Cardiac fibroblast (primary cell): ENCODE data around the gene ZNF438.

Source experiments
- DNase-seq, 2 donors: peaks; one replicate each; pipeline versions ENCODE4 v3.0.0 to v3.0.0-alpha.2; 2010; ENCODE audit warnings: low read depth in 2 of 2
- H3K4me3 ChIP-seq, 2 donors: replicated peaks in 1 of 2; 1 replicate in 1 of 2; 2 replicates in 1 of 2; pipeline ENCODE4 v1.5.1; 2011; ENCODE audit warnings: low read depth in 2 of 2, low read length in 2 of 2, mild to moderate bottlenecking in 2 of 2, moderate library complexity in 1 of 2
- CTCF ChIP-seq: IDR thresholded peaks from one replicate; pipeline ENCODE4 v1.5.1; 2011; ENCODE audit warnings: low read depth, mild to moderate bottlenecking, low read length, inconsistent platforms

ZNF438 gene

DNA sequence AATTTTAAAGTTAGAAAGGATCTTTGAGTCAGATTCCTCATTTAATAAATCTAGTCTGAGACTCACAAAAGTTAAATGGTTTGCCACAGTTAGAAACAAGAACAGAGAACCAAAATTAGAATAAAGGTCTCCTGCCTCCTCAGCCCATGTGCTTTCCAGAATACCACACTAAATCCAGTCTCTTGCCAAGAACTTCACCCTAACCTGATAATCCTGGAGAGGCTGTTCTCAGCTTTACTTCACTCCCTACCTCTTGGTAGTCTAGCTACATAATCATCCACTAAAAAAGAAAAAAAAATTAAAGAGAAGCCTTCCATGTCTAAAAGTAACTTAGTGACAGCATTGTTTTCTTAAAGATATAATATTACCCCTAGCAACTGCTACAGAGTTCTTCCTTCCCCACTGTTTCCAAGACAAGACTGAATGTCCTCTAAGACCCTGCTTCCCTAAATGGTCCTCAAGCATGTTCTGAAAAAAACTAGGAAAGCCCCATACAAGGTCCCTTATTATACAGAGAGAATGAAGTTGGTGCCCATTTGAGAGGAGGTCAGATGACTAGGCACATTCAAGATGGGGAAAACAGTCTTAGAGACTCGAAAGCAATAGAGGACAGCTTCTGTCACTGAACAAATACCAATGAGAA lies 56.8 kb downstream of the ZNF438 start:
- peak in 1 of 2 donors; percentile 79 for DNase-seq
- TF ChIP-seq CTCF = no peak
- no peak overlapping the region for H3K4me3 ChIP-seq

DNA sequence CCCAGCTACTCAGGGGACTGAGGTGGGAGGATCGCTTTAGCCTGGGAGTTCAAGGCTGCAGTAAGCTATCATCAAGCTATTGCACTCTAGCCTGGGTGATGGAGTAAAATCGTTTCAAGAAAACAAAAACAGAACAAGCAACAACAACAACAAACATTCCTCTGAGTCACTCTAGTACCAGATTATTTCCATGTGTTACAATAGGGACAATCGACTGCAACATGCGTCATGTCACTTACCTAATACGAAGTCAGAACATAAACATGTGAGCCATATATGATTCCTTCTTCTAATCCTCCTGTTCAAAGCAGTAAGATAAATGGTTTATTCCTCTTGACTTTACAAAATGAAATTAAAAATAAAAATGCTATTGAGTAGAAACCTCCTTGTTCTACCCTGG lies 57.3 kb downstream of the ZNF438 start:
- no peak for TF ChIP-seq CTCF
- DNase-seq = peak in 1 of 2 donors; percentile 45
- no peak overlapping the region for H3K4me3 ChIP-seq

- TF ChIP-seq CTCF = no peak
- DNase-seq = no peak
- no peak overlapping the region for H3K4me3 ChIP-seq
Measured at GRCh38 chr10:30973737-30974136, 57.9 kb downstream of the ZNF438 start.

DNA sequence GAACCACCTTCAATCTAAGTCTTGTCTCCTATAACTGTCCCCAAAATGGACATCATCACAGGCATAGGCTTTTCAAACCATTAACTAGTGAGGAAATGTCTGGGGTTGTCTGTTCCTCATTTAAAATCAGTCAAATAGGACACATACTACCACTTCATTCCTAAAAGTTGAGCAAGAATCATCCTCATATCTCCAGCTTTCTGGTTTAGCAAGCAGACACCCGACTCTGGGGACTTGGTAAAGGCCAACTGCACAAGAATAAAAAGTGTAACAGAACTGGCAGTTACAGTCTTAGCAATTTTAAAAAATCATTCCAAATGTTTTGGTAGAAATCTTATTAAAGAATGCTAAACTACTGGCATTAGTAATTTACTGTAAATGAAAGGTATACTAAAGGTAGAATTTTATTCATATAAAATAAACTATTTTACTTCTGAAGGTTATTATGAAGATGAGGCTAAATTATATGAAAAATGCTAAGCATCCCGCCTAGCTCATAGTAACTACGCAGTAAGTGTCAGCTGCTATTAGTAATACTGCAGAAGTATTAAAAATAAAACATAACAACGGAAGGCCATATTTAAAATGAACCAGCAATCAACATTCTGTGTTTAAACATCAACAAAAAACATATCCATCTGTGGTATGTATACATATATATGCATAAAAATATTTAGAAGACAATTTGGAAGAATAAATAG lies 60.8 kb downstream of the ZNF438 start:
- no peak for TF ChIP-seq CTCF
- DNase-seq = peak; percentile 66 to 70
- H3K4me3 ChIP-seq = no peak overlapping the region

DNA sequence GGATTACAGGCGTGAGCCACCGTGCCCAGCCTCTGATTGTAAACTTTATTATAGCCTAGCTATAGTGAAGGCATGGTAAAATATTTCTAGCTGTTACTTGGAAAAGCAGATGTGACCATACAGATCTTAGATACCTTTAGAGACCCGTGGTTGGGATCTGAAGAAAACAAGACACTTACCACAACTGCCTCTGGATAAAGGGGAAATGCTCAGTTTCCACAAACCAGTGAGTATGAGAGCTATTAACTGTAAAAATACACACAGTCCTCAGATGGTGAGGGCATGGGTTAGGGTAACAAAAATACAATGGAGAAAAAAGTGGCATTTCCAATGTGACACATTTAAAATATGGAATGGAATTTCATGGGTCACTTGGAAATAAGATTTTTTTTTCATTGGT lies 63.0 kb downstream of the ZNF438 start:
- no peak for TF ChIP-seq CTCF
- no peak for DNase-seq

DNA sequence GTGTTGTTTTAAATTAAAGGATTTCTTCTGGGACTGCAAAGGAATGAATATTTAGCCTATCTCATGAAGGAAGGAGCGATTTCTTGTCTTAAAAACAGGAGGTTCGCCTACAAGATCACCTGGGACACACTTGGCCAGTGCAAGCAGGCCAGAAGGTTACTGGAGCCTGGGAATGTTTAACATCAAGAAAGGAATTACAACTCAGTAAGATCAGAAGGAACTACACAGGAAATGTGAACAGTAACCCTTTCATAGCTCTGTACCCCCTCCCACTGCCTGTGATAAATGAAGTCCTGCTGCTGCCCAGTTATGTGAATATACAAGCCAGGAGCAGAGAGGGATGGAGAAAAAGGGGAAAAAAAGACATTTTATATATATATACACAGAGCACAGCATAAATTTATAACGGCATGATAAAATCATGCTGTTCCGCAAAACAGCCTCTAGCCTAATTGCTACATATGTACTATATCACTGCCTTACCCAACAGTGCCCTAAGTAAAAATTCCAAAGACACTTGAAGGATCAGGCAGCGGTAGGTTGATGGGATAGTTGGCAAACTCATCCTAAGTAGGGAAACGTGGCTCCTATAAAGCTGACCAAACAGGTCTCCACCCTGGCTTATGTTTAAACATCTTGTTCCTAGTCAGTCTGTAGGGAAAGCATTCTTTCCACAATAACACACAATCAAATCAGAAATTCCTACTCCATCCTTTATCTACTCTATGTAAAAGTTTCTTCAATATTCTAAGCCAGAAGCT lies 63.8 kb downstream of the ZNF438 start:
- DNase-seq = peak in 1 of 2 donors; percentile 53
- H3K4me3 ChIP-seq = no peak overlapping the region
- TF ChIP-seq CTCF = no peak

More for the DNA sequence above, 63.0 kb downstream of the ZNF438 start:
- H3K4me3 ChIP-seq = no peak overlapping the region
